ENCODE measurements around the gene KIF19. TPM values are rescaled to one million over a fixed set of nuclear protein-coding genes. Genes with fewer than 3 reads are reported as not detected.

The KIF19 gene
- total RNA-seq, 1 experiment from 2014 or later: not detected

GRCh38 chr17:74361230-74362068 lies 35.4 kb downstream of the KIF19 start, which contains the start of gene BTBD17:
BTBD17 (minus strand) TSS chr17:74361868; CDS start chr17:74361819, 49 bp downstream.
- Histone ChIP-seq H3K36me3 (ENCODE audit: low read depth, low read length) (no peaks in the 10 kb centered on the region), H3F3A (ENCODE audit: low read length, unreplicated experiment) (no peaks in the 10 kb centered on the region), H3K9me3 (ENCODE audit: low read length) (no peaks in the 10 kb centered on the region), H4K20me1 (ENCODE audit: low read length) (no peaks in the 10 kb centered on the region), H3K4me3 (ENCODE audit: low read length) (no peak within 1 kb of the TSS), H3K27ac (ENCODE audit: low read length) (no peak within 1 kb of the TSS), H3K79me2 (ENCODE audit: low read length) (no peaks in the 10 kb centered on the region), H3K4me2 (ENCODE audit: low read length) (no peak within 1 kb of the TSS), H3K27me3 (ENCODE audit: low read length) (peaks cover 66% of the 10 kb centered on the region), H3K9me2 (replicated peaks; ENCODE audit: low read length) (no peaks in the 10 kb centered on the region), H3K9ac (ENCODE audit: low read length) (no peak within 1 kb of the TSS), H2AFZ (ENCODE audit: low read length) (no peak within 1 kb of the TSS), H3K4me1 (ENCODE audit: insufficient read depth, low read length) (no peaks in the 10 kb centered on the region)
- DNase-seq (peak; percentile 68), ATAC-seq (peak; percentile 91)
- CTCF ChIA-PET: interaction anchor here (0.9 to 1.4 kb wide), 5 partner anchors 15 to 318 kb away, joined by 3 to 7 read pairs (median 3); partner anchors contain the start of gene TTYH2
- BruUV-seq (replicated peaks): no TSS peak
- POLR2A ChIA-PET (ENCODE audit: unreplicated experiment): no interaction called here
- intact Hi-C loops (cut with micrococcal nuclease): loop anchor here (1.0 to 5.0 kb wide), 2 partner anchors 55 to 149 kb away; partner anchors contain the start of gene TTYH2
- TF ChIP-seq EZH2phosphoT487 (IDR thresholded peaks at IDR 0.05; ENCODE audit: borderline replicate concordance, low read length) (no peak), CTCF (conservative IDR thresholded peaks at IDR 0.05; ENCODE audit: low read depth, low read length) (peak; percentile 94), EZH2 (IDR thresholded peaks at IDR 0.05; ENCODE audit: low read length, unreplicated experiment) (no peak)

- Histone ChIP-seq H3F3A (ENCODE audit: low read length, unreplicated experiment) (no peaks in the 10 kb centered on the region), H3K79me2 (ENCODE audit: low read length) (no peaks in the 10 kb centered on the region), H3K4me2 (ENCODE audit: low read length) (no peak overlapping the region), H3K27ac (ENCODE audit: low read length) (no peak overlapping the region), H2AFZ (ENCODE audit: low read length) (no peak overlapping the region), H3K36me3 (ENCODE audit: low read depth, low read length) (no peaks in the 10 kb centered on the region), H3K9ac (ENCODE audit: low read length) (no peak overlapping the region), H3K9me3 (ENCODE audit: low read length) (no peaks in the 10 kb centered on the region), H3K9me2 (replicated peaks; ENCODE audit: low read length) (no peaks in the 10 kb centered on the region), H3K4me1 (ENCODE audit: insufficient read depth, low read length) (no peaks in the 10 kb centered on the region), H3K27me3 (ENCODE audit: low read length) (peaks cover 60% of the 10 kb centered on the region), H4K20me1 (ENCODE audit: low read length) (no peaks in the 10 kb centered on the region), H3K4me3 (ENCODE audit: low read length) (no peak overlapping the region)
- TF ChIP-seq CTCF (conservative IDR thresholded peaks at IDR 0.05; ENCODE audit: low read depth, low read length) (no peak), EZH2 (IDR thresholded peaks at IDR 0.05; ENCODE audit: low read length, unreplicated experiment) (no peak), EZH2phosphoT487 (IDR thresholded peaks at IDR 0.05; ENCODE audit: borderline replicate concordance, low read length) (no peak)
- no TSS peak for BruUV-seq (replicated peaks)
- ChIA-PET POLR2A (ENCODE audit: unreplicated experiment) (no interaction called here), CTCF (interaction anchor here (0.9 to 1.4 kb wide), 5 partner anchors 56 to 319 kb away, joined by 3 to 7 read pairs (median 3); partner anchors contain the start of gene TTYH2)
- intact Hi-C loops (cut with micrococcal nuclease): loop anchor here (5.0 kb wide), 1 partner anchor 150 kb away; the partner anchor contains the start of gene TTYH2
- DNase-seq (no peak), ATAC-seq (no peak)
Observed at GRCh38 chr17:74362069-74362405, 36.0 kb downstream of the KIF19 start.
